Left ventricle myocardium inferior (tissue), 1 donor: ENCODE results near the gene CEP55. TPM values are rescaled to one million over a fixed set of nuclear protein-coding genes. Genes with fewer than 3 reads are reported as not detected.

Experiments used
- DNase-seq: peaks from one replicate; pipeline ENCODE4 v3.0.0-alpha.2; 2020
- H3K27ac ChIP-seq: fragments of 200-600 bp; replicated peaks from 2 replicates; pipeline ENCODE4 v1.8.0; 2021
- H3K27me3 ChIP-seq: fragments of 200-600 bp; 2 replicates; pipeline ENCODE4 v1.8.0; 2021; ENCODE audit warnings: low read depth
- H3K36me3 ChIP-seq: fragments of 200-600 bp; 2 replicates; pipeline ENCODE4 v1.8.0; 2021
- H3K4me1 ChIP-seq: fragments of 200-600 bp; 2 replicates; pipeline ENCODE4 v1.8.0; 2021
- H3K4me3 ChIP-seq: fragments of 200-600 bp; 2 replicates; pipeline ENCODE4 v1.8.0; 2021; ENCODE audit warnings: mild to moderate bottlenecking, moderate library complexity
- H3K9me3 ChIP-seq: fragments of 200-600 bp; replicated peaks from 2 replicates; pipeline ENCODE4 v1.8.0; 2021
- intact Hi-C: fragments of 100-400 bp; cut with micrococcal nuclease; formaldehyde crosslinking; loops from one replicate; pipeline ENCODE4 v1.11.0; 2022
- total RNA-seq: library from RNA; stranded (reverse); fragmentation: NEBNext Ultra II Directional; extraction: Animal tissue kit (Norgen Biotek cat#: 25700); gene quantifications from one replicate; pipeline ENCODE4 v1.2.1, GENCODE V29; 2021
- TF ChIP-seq, protein P1 (sequence below): fragments of 200-600 bp; IDR thresholded peaks from 2 replicates; pipeline ENCODE4 v1.8.0; 2021; ENCODE audit warnings: antibody characterized with exemption, mild to moderate bottlenecking, borderline replicate concordance
- donor health status: DM: no; HTN: yes; CAD: no; lungs with severe emphysema.

Gene CEP55
- total RNA-seq, 1 donor from 2014 or later: 0.66 TPM

DNA sequence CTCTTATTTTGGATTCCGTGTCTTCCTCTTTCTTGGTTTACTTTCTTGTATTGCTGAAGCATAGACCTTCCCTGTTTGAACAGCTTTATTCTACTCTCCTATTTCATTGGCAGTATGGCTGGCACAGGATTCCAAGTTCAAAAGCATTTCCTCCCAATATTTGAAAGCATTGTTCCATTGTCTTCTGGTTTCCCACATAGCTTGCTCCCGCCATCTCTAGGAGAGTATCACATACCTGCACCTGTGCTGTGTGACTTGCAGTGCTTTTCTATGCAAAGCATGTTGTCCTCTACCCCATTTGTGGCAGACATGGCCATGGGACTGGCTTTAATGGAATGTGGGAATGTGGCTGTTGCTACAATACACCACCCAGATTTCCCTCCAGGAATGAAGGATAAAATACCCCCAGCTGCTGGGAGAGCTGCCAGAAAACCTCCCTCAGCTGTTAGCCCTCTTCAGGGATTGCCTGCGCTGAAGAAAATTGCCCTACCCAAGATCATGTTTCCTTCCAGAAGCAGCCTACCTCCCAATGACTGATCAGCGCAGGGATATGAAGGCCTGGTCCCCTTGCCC, 7.4 kb upstream of the CEP55 start:
- H3K27ac ChIP-seq: no peak overlapping the region
- H3K36me3 ChIP-seq: no peaks in the 10 kb centered on the region
- no peak overlapping the region for H3K4me3 ChIP-seq
- no peaks in the 10 kb centered on the region for H3K9me3 ChIP-seq
- no peaks in the 10 kb centered on the region for H3K4me1 ChIP-seq
- H3K27me3 ChIP-seq: no peaks in the 10 kb centered on the region
- DNase-seq: no peak
- intact Hi-C loops: no loop called here
- TF ChIP-seq, protein P1, sequence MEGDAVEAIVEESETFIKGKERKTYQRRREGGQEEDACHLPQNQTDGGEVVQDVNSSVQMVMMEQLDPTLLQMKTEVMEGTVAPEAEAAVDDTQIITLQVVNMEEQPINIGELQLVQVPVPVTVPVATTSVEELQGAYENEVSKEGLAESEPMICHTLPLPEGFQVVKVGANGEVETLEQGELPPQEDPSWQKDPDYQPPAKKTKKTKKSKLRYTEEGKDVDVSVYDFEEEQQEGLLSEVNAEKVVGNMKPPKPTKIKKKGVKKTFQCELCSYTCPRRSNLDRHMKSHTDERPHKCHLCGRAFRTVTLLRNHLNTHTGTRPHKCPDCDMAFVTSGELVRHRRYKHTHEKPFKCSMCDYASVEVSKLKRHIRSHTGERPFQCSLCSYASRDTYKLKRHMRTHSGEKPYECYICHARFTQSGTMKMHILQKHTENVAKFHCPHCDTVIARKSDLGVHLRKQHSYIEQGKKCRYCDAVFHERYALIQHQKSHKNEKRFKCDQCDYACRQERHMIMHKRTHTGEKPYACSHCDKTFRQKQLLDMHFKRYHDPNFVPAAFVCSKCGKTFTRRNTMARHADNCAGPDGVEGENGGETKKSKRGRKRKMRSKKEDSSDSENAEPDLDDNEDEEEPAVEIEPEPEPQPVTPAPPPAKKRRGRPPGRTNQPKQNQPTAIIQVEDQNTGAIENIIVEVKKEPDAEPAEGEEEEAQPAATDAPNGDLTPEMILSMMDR: no peak

DNA sequence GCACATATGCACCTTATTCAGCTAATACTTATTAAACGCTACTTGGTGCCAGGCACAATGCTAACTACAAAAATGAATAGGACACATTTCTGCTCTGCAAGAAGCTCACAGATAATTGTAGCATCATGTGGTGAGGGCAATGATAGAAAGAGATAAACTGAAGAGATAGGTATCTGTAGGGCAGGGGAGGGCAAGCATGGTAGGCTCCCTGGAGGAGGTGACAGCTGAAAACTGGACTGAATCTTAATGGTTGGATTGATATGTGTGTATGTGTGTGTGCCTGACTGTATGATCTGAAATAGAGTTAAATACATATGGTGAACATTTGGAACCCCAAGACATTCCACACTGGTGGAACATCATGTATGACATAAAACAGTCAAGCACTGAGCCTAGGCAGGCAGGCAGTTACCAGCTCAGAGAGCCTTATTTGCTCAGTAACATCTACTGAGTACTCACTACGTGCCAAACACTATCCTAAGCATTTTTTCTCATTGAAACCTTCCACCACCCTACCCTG, 4.8 kb upstream of the CEP55 start:
- H3K4me1 ChIP-seq: peaks cover 8% of the 10 kb centered on the region
- intact Hi-C loops: no loop called here
- no peaks in the 10 kb centered on the region for H3K36me3 ChIP-seq
- no peaks in the 10 kb centered on the region for H3K27me3 ChIP-seq
- no peak for DNase-seq
- TF ChIP-seq, protein P1: no peak
- no peak overlapping the region for H3K27ac ChIP-seq
- no peaks in the 10 kb centered on the region for H3K9me3 ChIP-seq
- H3K4me3 ChIP-seq: no peak overlapping the region

DNA sequence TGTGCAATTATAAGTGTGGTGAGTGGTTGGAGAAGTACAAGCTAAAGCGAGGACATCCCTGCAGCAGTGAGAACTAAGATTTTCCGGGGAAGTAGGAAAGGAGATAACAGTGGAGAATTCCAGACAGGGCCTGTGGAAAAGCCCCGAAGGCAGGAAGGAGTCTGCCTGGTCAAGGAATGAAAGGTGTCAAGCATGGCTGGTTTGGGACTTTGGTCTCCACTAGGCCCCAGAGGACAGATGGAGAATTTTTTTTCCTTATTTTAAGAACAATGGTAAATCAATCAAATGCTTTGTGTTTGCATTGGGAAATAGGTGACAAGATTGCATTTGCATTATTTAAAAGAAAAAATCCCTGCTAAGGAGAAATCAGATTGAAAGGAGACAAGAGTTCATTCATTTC, 3.2 kb upstream of the CEP55 start:
- no peaks in the 10 kb centered on the region for H3K27me3 ChIP-seq
- TF ChIP-seq, protein P1: no peak
- H3K27ac ChIP-seq: no peak overlapping the region
- no peak for DNase-seq
- intact Hi-C loops: no loop called here
- H3K36me3 ChIP-seq: no peaks in the 10 kb centered on the region
- peaks cover 11% of the 10 kb centered on the region for H3K4me1 ChIP-seq
- H3K4me3 ChIP-seq: no peak overlapping the region
- no peaks in the 10 kb centered on the region for H3K9me3 ChIP-seq

DNA sequence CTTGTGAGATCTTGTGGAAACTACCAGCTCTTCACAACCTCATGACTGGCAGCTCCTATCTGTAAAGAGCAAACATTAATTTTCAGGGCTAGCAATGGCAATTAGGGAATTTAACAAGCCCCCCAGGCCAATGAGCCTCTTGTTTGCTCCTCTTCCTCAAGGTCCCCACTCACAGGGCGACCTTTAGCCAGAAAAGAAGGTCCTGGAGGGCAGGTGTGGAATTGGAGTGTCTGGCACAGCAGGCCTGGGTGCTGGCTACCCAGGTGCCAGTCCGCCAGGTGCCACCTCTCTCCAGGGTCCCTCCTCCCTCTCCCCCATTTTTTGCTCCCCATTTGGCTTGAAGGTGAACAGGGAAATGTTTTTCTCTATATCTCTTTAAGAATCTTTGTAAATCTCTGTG, 1.9 kb upstream of the CEP55 start:
- H3K9me3 ChIP-seq: no peaks in the 10 kb centered on the region
- TF ChIP-seq, protein P1: no peak
- intact Hi-C loops: no loop called here

DNA sequence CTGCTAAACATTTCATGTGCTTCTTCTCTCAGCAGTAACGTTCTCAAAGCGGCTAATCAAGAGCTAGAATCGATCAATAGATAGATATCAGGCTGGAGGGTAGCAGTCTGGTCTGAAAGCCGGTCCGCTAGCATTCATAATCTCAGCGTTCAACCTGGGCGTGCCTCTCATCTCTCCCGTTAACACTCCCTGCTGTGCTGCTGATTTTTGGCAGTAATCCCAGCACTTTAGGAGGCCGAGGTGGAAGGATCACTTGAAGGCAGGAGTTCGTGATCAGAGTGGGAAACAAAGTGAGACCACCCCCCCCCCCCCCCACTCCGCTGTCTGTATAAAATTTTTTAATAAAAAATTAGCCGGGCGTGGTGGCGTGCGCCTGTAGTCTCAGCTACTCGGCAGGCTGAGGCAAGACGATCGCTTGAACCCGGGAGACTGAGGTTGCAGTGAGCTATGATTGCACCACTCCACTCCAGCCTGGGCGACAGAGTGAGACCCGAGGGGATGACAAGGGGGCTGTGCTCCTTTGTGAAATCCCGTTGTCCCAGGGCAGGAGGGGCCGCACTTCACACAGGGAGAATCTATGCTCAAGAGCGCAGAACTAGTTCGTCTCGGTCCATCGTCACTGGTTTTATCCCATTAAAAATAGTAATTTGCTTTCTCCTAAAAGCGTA, 624 bp upstream of the CEP55 start:
- TF ChIP-seq, protein P1: no peak
- no peaks in the 10 kb centered on the region for H3K27me3 ChIP-seq
- peak overlapping the region; percentile 82 for H3K4me3 ChIP-seq
- peak overlapping the region; percentile 68 for H3K27ac ChIP-seq
- no peaks in the 10 kb centered on the region for H3K9me3 ChIP-seq
- intact Hi-C loops: no loop called here
- no peaks in the 10 kb centered on the region for H3K36me3 ChIP-seq
- H3K4me1 ChIP-seq: peaks cover 11% of the 10 kb centered on the region
- DNase-seq: no peak

More for the DNA sequence above, 1.9 kb upstream of the CEP55 start:
- Histone ChIP-seq H3K36me3 (no peaks in the 10 kb centered on the region), H3K4me1 (peaks cover 11% of the 10 kb centered on the region), H3K27me3 (no peaks in the 10 kb centered on the region), H3K27ac (no peak overlapping the region), H3K4me3 (no peak overlapping the region)
- DNase-seq: no peak
